Breast epithelium (tissue), 4 donors: ENCODE results near the gene TRMT61A. TPM values are rescaled to one million over a fixed set of nuclear protein-coding genes. Genes with fewer than 3 reads are reported as not detected.
A peak's percentile ranks its signal among the peaks of the same experiment; 100 is the strongest.

Experiments
- DNase-seq, 2 donors: peaks; one replicate each; pipeline ENCODE4 v3.0.0-alpha.2; 2019; ENCODE audit warnings: low spot score in 2 of 2
- H3K27ac ChIP-seq, 2 donors: fragments of 200-600 bp; sonication (generic) in 1 of 2; one replicate each; pipeline ENCODE4 v1.5.1; 2016 to 2019; ENCODE audit warnings: mild to moderate bottlenecking in 1 of 2
- H3K27me3 ChIP-seq, 2 donors: fragments of 200-600 bp; sonication (generic) in 1 of 2; one replicate each; pipeline versions ENCODE4 v1.5.1 to v1.6.0; 2017 to 2019; ENCODE audit warnings: control low read depth in 1 of 2, mild to moderate bottlenecking in 1 of 2
- H3K36me3 ChIP-seq: fragments of 200-600 bp; one replicate; pipeline ENCODE4 v1.5.1; 2019
- H3K4me1 ChIP-seq, 2 donors: fragments of 200-600 bp; sonication (generic); one replicate each; pipeline ENCODE4 v1.5.1; 2016 to 2019; ENCODE audit warnings: control low read depth in 1 of 2
- H3K4me3 ChIP-seq, 3 donors: fragments of 200-600 bp; sonication (generic); 1 replicate in 2 of 3; 2 replicates in 1 of 3; pipeline ENCODE4 v1.5.1; 2016 to 2019; ENCODE audit warnings: mild to moderate bottlenecking in 3 of 3, moderate library complexity in 2 of 3
- H3K9me3 ChIP-seq, 2 donors: fragments of 200-600 bp; sonication (generic) in 1 of 2; one replicate each; pipeline ENCODE4 v1.5.1; 2016 to 2019; ENCODE audit warnings: control low read depth in 1 of 2
- POLR2A ChIP-seq: fragments of 450-650 bp; IDR thresholded peaks from one replicate; pipeline ENCODE4 v1.6.1; 2016; ENCODE audit warnings: antibody characterized with exemption, mild to moderate bottlenecking, moderate library complexity
- POLR2AphosphoS5 ChIP-seq, 3 donors: sonication (generic); formaldehyde crosslinking; IDR thresholded peaks; one replicate each; pipeline ENCODE4 v1.6.1; 2017; ENCODE audit warnings: antibody characterized with exemption in 3 of 3
- intact Hi-C: fragments of 100-400 bp; cut with DNase I; formaldehyde crosslinking; loops from one replicate; pipeline ENCODE4 v1.15.1; 2023; ENCODE audit warnings: low total_unique reads
- total RNA-seq, 3 donors: library from RNA; depleted of rRNA; stranded (reverse); fragments of >200 nt; gene quantifications; one replicate each; pipeline ENCODE4 v1.1.0, GENCODE V29; 2016
- TF ChIP-seq, protein P1 (sequence below), 3 donors: fragments of 450-650 bp; IDR thresholded peaks; one replicate each; pipeline ENCODE4 v1.5.1; 2016 to 2017; ENCODE audit warnings: antibody characterized with exemption in 3 of 3, mild to moderate bottlenecking in 3 of 3, moderate library complexity in 3 of 3

TRMT61A gene
- total RNA-seq, 3 donors from 2014 or later = 10.7 to 17.7 (median 11.3) TPM

DNA sequence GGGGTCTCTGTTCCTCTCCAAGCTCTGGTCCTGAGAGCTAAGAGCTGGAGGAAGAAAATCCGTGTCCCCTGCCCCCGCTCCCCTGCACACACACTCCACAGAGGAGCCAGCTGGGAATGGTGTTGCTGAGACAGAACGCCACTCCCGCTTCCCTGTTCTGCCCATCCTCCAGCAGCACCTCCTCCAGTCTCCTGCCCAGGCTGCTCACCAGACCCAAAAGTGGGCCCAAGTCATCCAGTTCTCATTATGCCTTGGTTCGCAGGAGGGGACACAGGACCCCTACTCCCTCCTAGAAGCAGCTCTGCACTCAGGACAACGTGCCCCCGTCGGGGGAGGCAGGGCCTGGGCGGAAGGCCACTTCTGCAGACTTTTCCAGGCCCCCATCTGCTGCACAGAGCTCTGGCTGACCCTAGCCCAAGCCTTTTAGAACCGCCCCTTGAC lies 830 bp upstream of the TRMT61A start:
- DNase-seq = no peak
- Histone ChIP-seq H3K4me3 (peak overlapping the region; percentile 93 to 97 (median 97)), H3K9me3 (no peaks in the 10 kb centered on the region), H3K27ac (peak overlapping the region; percentile 93 to 94), H3K36me3 (no peaks in the 10 kb centered on the region), H3K4me1 (peaks cover 3 to 26% of the 10 kb centered on the region in 2 donors), H3K27me3 (no peaks in the 10 kb centered on the region)
- TF ChIP-seq POLR2AphosphoS5 (IDR thresholded peaks at IDR 0.05) = no peak
- TF ChIP-seq, protein P1, sequence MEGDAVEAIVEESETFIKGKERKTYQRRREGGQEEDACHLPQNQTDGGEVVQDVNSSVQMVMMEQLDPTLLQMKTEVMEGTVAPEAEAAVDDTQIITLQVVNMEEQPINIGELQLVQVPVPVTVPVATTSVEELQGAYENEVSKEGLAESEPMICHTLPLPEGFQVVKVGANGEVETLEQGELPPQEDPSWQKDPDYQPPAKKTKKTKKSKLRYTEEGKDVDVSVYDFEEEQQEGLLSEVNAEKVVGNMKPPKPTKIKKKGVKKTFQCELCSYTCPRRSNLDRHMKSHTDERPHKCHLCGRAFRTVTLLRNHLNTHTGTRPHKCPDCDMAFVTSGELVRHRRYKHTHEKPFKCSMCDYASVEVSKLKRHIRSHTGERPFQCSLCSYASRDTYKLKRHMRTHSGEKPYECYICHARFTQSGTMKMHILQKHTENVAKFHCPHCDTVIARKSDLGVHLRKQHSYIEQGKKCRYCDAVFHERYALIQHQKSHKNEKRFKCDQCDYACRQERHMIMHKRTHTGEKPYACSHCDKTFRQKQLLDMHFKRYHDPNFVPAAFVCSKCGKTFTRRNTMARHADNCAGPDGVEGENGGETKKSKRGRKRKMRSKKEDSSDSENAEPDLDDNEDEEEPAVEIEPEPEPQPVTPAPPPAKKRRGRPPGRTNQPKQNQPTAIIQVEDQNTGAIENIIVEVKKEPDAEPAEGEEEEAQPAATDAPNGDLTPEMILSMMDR (IDR thresholded peaks at IDR 0.05) = no peak
- no peak for TF ChIP-seq POLR2A
- intact Hi-C loops = no loop called here

DNA sequence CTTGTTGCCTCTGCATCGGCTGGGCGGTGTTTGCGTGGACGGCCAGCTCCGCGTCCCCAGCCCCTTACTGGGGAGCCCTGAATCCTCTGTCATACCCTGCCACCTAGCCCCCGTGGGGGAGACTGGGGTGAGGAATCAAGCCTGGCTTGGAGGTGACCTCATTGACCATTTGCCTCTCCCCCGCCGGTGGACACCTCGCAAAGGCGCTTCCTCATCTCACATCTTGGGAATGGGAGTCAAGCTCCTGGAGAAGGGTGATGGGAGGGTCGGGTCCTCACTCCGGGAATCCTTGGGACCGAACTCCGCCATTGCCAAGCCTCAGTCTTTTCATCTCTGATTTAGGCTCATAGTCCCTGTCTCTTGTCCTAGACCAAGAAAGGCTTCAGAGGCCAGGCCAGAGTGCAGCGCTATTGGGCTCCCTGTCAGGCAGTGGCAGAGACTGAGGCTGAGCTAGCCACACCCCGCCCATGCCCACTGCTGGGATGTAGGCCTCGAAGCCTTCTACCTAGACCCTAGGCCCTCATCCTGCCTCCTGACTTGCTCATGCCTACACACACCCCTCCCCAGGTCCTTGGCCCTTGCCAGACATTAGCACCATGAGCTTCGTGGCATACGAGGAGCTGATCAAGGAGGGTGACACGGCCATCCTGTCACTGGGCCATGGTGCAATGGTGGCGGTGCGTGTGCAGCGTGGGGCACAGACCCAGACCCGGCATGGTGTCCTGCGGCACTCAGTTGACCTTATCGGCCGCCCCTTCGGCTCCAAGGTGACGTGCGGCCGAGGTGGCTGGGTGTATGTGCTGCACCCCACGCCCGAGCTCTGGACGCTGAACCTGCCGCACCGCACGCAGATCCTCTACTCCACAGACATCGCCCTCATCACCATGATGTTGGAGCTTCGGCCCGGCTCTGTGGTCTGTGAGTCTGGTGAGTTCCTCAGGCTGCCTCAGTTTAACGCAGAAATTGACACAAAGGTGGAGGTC lies 678 bp downstream of the TRMT61A start:
- no peaks in the 10 kb centered on the region for H3K27me3 ChIP-seq
- intact Hi-C loops = no loop called here
- H3K4me3 ChIP-seq = peak overlapping the region; percentile 93 to 97 (median 97)
- DNase-seq = no peak
- H3K9me3 ChIP-seq = no peaks in the 10 kb centered on the region
- TF ChIP-seq, protein P1 (IDR thresholded peaks at IDR 0.05) = no peak
- TF ChIP-seq POLR2AphosphoS5 (IDR thresholded peaks at IDR 0.05) = no peak
- TF ChIP-seq POLR2A = no peak
- peaks cover 3 to 25% of the 10 kb centered on the region in 2 donors for H3K4me1 ChIP-seq
- no peaks in the 10 kb centered on the region for H3K36me3 ChIP-seq
- peak overlapping the region; percentile 93 to 94 for H3K27ac ChIP-seq

DNA sequence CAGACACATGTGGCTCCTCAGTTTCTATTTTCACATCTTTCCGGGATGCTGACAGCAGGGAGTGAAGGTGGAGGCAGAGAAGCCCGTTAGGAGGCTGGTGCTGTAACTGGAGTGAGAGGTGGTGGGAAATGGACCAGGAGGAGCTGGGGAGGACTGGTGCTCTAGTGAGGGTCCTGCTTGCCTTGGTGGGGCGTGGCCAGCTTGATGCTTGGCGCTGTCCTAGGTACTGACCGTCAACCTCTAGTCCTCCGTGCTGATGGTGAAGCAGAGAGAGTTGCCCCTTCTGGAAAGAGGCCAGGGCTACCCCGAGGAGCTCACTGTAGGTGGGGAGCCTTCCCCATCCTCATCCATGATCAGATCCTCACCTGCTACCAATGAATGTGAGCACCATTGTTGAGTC lies 1.4 kb downstream of the TRMT61A start:
- Histone ChIP-seq H3K27ac (no peak overlapping the region), H3K27me3 (no peaks in the 10 kb centered on the region), H3K9me3 (no peaks in the 10 kb centered on the region), H3K4me1 (peaks cover 3 to 25% of the 10 kb centered on the region in 2 donors), H3K36me3 (no peaks in the 10 kb centered on the region), H3K4me3 (peak overlapping the region in 2 of 3 donors; percentile 93 to 97)
- intact Hi-C loops = no loop called here
- TF ChIP-seq POLR2A (no peak), POLR2AphosphoS5 (IDR thresholded peaks at IDR 0.05) (no peak)
- TF ChIP-seq, protein P1 (IDR thresholded peaks at IDR 0.05) = no peak
- DNase-seq = no peak

DNA sequence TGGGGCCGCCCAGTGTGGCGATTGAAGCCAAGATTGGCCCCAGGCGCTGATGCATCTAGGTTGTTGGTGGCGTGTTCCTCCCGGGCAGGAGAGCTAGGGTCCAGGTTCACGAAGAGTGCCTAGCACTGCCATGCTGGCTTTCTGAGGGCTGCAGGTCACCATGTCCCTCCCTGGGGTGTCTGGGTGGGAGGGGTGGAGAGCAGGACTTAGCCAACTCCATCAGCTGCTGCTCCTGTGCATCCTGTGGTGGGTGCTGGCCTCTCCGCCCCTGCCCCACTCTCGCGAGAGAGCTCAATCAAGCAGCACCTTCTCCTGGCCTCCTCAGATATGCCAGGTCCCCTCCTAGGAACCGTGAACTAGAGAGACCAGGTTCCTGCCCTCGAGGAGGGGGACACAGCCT lies 1.8 kb downstream of the TRMT61A start:
- no peak overlapping the region for H3K27ac ChIP-seq
- H3K9me3 ChIP-seq = no peaks in the 10 kb centered on the region
- H3K4me1 ChIP-seq = peaks cover 3 to 25% of the 10 kb centered on the region in 2 donors
- DNase-seq = no peak
- no peaks in the 10 kb centered on the region for H3K27me3 ChIP-seq
- H3K36me3 ChIP-seq = no peaks in the 10 kb centered on the region
- TF ChIP-seq, protein P1 (IDR thresholded peaks at IDR 0.05) = no peak
- TF ChIP-seq POLR2AphosphoS5 (IDR thresholded peaks at IDR 0.05) = no peak
- TF ChIP-seq POLR2A = no peak
- intact Hi-C loops = no loop called here
- no peak overlapping the region for H3K4me3 ChIP-seq
